ENCODE data around the gene BCL2A1. TPM values are rescaled to one million over a fixed set of nuclear protein-coding genes. Genes with fewer than 3 reads are reported as not detected.
"Not testable (repeated sequence)": the region's sequence is repeated elsewhere in the genome, so short reads cannot be mapped to it uniquely, and the experiment has no call there.

BCL2A1 gene
- total and polyA plus RNA-seq, 10 of the 15 experiments (the other 5 are each of a cell fraction or from before 2014, with no cell fraction given) = 181 to 570 (median 321) TPM

DNA sequence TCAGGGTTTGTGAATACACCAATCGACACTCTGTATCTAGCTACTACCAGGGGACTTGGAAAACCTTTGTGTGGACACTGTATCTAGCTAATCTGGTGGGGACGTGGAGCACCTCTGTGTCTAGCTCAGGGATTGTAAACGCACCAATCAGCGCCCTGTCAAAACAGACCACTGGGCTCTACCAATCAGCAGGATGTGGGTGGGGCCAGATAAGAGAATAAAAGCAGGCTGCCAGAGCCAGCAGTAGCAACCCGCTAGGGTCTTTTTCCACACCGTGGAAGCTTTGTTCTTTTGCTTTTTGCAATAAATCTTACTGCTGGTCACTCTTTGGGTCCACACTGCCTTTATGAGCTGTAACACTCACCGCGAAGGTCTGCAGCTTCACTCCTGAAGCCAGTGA lies 46.1 kb upstream of the BCL2A1 start:
- H2AFZ ChIP-seq (ENCODE audit: control insufficient read depth, low read depth, low read length); intact Hi-C loops (cut with micrococcal nuclease; ENCODE audit: unreplicated experiment); H4K20me1 ChIP-seq (ENCODE audit: control insufficient read depth, insufficient read depth); H3K27me3 ChIP-seq (replicated peaks in 1 of 2; ENCODE audit: control insufficient read depth in 2 of 2, insufficient read depth in 2 of 2, low read length in 1 of 2); H3K36me3 ChIP-seq (ENCODE audit: control insufficient read depth in 2 of 2, insufficient read depth in 2 of 2, low read length in 1 of 2); DNase-seq (ENCODE audit: low read depth, low spot score); FAIRE-seq; ATAC-seq: not testable (repeated sequence)
- peaks cover 10% of the 10 kb centered on the region for H3K79me2 ChIP-seq (ENCODE audit: control insufficient read depth, insufficient read depth, low read length)
- H3K9ac ChIP-seq (ENCODE audit: control insufficient read depth, insufficient read depth, low read length) = peak overlapping the region; percentile 57
- ChIA-PET RAD21 (ENCODE audit: unreplicated experiment) (interaction anchor here (0.5 to 4.1 kb wide), 27 partner anchors 9 to 289 kb away, joined by 3 to 42 read pairs (median 4); partner anchors contain the start of gene BCL2A1), POLR2A (interaction anchor here (0.6 to 4.3 kb wide), 10 partner anchors 11 to 68 kb away, joined by 3 to 31 read pairs (median 4); partner anchors contain the start of gene ZFAND6), CTCF (interaction anchor here (1.2 to 2.9 kb wide), 5 partner anchors 24 to 164 kb away, joined by 3 to 15 read pairs (median 4); no protein-coding TSS in a partner anchor), SMC1A (ENCODE audit: uncharacterized antibody, unreplicated experiment) (interaction anchor here (0.8 to 7.5 kb wide), 31 partner anchors 9 to 636 kb away, joined by 3 to 98 read pairs (median 5); partner anchors contain the start of genes BCL2A1 and ZFAND6)
- H3K4me3 ChIP-seq = peak overlapping the region; percentile 38; the same call in 1 of the 2 replicates
- H3K27ac ChIP-seq (ENCODE audit: control insufficient read depth, insufficient read depth) = peak overlapping the region; percentile 92
- in situ Hi-C loops (cut with MboI) = loop anchor here (25.0 kb wide), 1 partner anchor 1270 kb away; no protein-coding TSS in a partner anchor
- peaks cover 14% of the 10 kb centered on the region; the same call in 2 of the 3 replicates for H3K9me3 ChIP-seq (replicated peaks; ENCODE audit: control insufficient read depth, insufficient read depth, low read length)
- TSS peak; percentile 82 for BruUV-seq (replicated peaks)
- H3K4me1 ChIP-seq (ENCODE audit: control insufficient read depth, insufficient read depth, low read length) = peaks cover 28% of the 10 kb centered on the region
- 50% methylated on average over 8 of the region's 8 CpGs for WGBS (ENCODE audit: insufficient coverage, insufficient replicate concordance, low lambda C conversion rate, missing lambda C conversion rate)
- peak overlapping the region; percentile 72 for H3K4me2 ChIP-seq (ENCODE audit: control insufficient read depth, insufficient read depth)
- TF ChIP-seq POLR2AphosphoS5 (IDR thresholded peaks at IDR 0.05; ENCODE audit: low read length) (peak; percentile 90), SP1 (IDR thresholded peaks at IDR 0.05; ENCODE audit: low read depth, low read length) (peak; percentile 49), TCF7 (IDR thresholded peaks at IDR 0.05; ENCODE audit: borderline replicate concordance) (0 out of 2 replicates have a peak, but pooled peaks have one; percentile 0), POLR2A (IDR thresholded peaks at IDR 0.05; ENCODE audit: low read depth, low read length) (peak; percentile 55; the same call in 1 of the 2 replicates), NFYB (IDR thresholded peaks at IDR 0.05; ENCODE audit: insufficient read depth, low read depth, low read length) (peak; percentile 83), SMAD5 (IDR thresholded peaks at IDR 0.05; ENCODE audit: low read depth) (peak; percentile 83; the same call in 1 of the 2 replicates), PML (IDR thresholded peaks at IDR 0.05; ENCODE audit: low read length) (peak; percentile 78; the same call in 1 of the 2 replicates)

DNA sequence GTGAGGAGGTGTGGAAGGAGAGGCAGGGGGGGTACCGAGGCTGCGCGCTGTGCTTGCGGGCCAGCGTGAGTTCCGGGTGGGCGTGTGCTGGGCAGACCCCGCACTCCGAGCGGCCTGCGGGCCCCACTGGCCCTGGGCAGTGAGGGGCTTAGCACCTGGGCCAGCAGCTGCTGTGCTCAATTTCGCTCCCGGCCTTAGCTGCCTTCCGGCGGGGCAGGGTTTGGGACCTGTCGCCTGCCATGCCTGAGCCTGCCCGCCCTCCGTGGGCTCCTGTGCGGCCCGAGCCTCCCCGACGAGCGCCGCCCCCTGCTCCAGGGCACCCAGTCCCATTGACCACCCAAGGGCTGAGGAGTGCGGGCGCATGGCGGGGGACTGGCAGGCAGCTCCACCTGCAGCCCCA lies 45.5 kb upstream of the BCL2A1 start:
- SMC1A ChIA-PET (ENCODE audit: uncharacterized antibody, unreplicated experiment) = interaction anchor here (1.1 to 7.5 kb wide), 11 partner anchors 8 to 94 kb away, joined by 3 to 98 read pairs (median 15); partner anchors contain the start of genes BCL2A1 and ZFAND6
- H2AFZ ChIP-seq (ENCODE audit: control insufficient read depth, low read depth, low read length); H3K4me2 ChIP-seq (ENCODE audit: control insufficient read depth, insufficient read depth); intact Hi-C loops (cut with micrococcal nuclease; ENCODE audit: unreplicated experiment); H3K27me3 ChIP-seq (replicated peaks in 1 of 2; ENCODE audit: control insufficient read depth in 2 of 2, insufficient read depth in 2 of 2, low read length in 1 of 2); ATAC-seq; FAIRE-seq; H3K36me3 ChIP-seq (ENCODE audit: control insufficient read depth in 2 of 2, insufficient read depth in 2 of 2, low read length in 1 of 2); H3K27ac ChIP-seq (ENCODE audit: control insufficient read depth, insufficient read depth); BruUV-seq (replicated peaks); H4K20me1 ChIP-seq (ENCODE audit: control insufficient read depth, insufficient read depth); H3K9ac ChIP-seq (ENCODE audit: control insufficient read depth, insufficient read depth, low read length); DNase-seq (ENCODE audit: low read depth, low spot score); H3K4me3 ChIP-seq: not testable (repeated sequence)
- in situ Hi-C loops (cut with MboI) = loop anchor here (25.0 kb wide), 1 partner anchor 1271 kb away; no protein-coding TSS in a partner anchor
- POLR2A ChIA-PET = interaction anchor here (0.6 to 4.3 kb wide), 6 partner anchors 10 to 68 kb away, joined by 4 to 31 read pairs (median 4); partner anchors contain the start of gene ZFAND6
- CTCF ChIA-PET = interaction anchor here (2.9 kb wide), 1 partner anchor 24 kb away, joined by 15 read pairs; no protein-coding TSS in a partner anchor
- Histone ChIP-seq H3K4me1 (ENCODE audit: control insufficient read depth, insufficient read depth, low read length) (peaks cover 27% of the 10 kb centered on the region), H3K9me3 (replicated peaks; ENCODE audit: control insufficient read depth, insufficient read depth, low read length) (peaks cover 14% of the 10 kb centered on the region; the same call in 2 of the 3 replicates), H3K79me2 (ENCODE audit: control insufficient read depth, insufficient read depth, low read length) (peaks cover 10% of the 10 kb centered on the region)
- RAD21 ChIA-PET (ENCODE audit: unreplicated experiment) = interaction anchor here (0.5 to 4.1 kb wide), 13 partner anchors 8 to 163 kb away, joined by 3 to 42 read pairs (median 6); no protein-coding TSS in a partner anchor
- over 99% methylated on average over 24 of the region's 27 CpGs for WGBS (ENCODE audit: insufficient coverage, insufficient replicate concordance, low lambda C conversion rate, missing lambda C conversion rate)

Data from GM12878 (cell line).